PFSK-1 (cell line): ENCODE data around the gene HOXB6.

ENCODE experiments used
- FOXP2 ChIP-seq: optimal IDR thresholded peaks from 2 replicates; pipeline ENCODE3; 2011; ENCODE audit warnings: borderline replicate concordance, control low read depth, inconsistent platforms; ENCODE audit not compliant: insufficient read depth; ENCODE audit errors: extremely low read length, extremely low read depth
- POLR2AphosphoS5 ChIP-seq: IDR thresholded peaks from 2 replicates; pipeline ENCODE4 v1.6.1; 2012; ENCODE audit warnings: low read depth, mild to moderate bottlenecking, control low read depth, low read length, moderate library complexity
- REST ChIP-seq, 2 experiments: IDR thresholded peaks; 2 replicates each; pipeline versions ENCODE4 v1.6.1 to v1.8.0; 2011 to 2012; ENCODE audit warnings: low read depth in 2 of 2, low read length in 2 of 2, control low read depth in 1 of 2, inconsistent platforms in 1 of 2, mild to moderate bottlenecking in 1 of 2, moderate library complexity in 1 of 2; ENCODE audit not compliant: insufficient read depth in 1 of 2
- SIN3A ChIP-seq: IDR thresholded peaks from 2 replicates; pipeline ENCODE4 v1.6.1; 2012; ENCODE audit warnings: mild to moderate bottlenecking, low read length, moderate library complexity, borderline replicate concordance; ENCODE audit not compliant: insufficient read depth
- TAF1 ChIP-seq: IDR thresholded peaks from 2 replicates; pipeline ENCODE4 v1.6.1; 2012; ENCODE audit warnings: low read length, control low read depth, borderline replicate concordance; ENCODE audit not compliant: insufficient read depth

HOXB6 gene

GRCh38 chr17:48591255-48592056 lies 13.3 kb downstream of the HOXB6 start:
- TF ChIP-seq POLR2AphosphoS5, result no peak
- TF ChIP-seq FOXP2, result no peak
- no peak for TF ChIP-seq TAF1
- no peak for TF ChIP-seq REST (IDR thresholded peaks at IDR 0.05; ENCODE audit: insufficient read depth in 1 of 2, low read depth in 2 of 2, low read length in 2 of 2)
- TF ChIP-seq SIN3A, result no peak

DNA sequence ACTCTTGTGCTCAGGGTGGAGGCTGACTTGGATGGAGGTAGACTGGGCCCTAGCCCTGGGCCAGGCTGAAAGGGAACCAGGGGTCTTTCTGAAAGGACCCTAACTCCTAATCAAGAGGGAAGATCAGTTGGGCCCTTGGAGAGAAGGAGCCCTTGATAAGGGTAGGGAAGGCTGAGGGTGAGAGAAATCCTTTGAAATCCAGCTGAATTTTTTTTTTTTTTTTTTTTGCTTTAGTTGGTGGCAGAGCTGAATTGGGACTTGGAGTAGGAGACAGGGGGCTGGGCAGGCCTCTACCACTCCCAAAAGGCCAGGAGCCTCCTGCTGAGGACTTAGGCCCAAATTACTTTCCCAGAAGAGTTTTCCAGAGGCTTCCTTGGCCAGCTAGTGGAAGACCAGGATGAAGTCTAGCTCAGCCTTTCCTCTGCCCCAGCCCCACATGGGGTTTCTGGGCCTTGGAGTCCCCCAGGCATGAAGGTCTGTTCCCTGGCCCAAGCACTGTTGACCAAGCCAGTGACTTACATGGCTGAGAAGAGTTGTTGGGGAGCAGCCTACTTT lies 14.1 kb downstream of the HOXB6 start:
- TF ChIP-seq TAF1 (no peak), POLR2AphosphoS5 (no peak), REST (IDR thresholded peaks at IDR 0.05; ENCODE audit: insufficient read depth in 1 of 2, low read depth in 2 of 2, low read length in 2 of 2) (no peak), SIN3A (no peak), FOXP2 (no peak)

DNA sequence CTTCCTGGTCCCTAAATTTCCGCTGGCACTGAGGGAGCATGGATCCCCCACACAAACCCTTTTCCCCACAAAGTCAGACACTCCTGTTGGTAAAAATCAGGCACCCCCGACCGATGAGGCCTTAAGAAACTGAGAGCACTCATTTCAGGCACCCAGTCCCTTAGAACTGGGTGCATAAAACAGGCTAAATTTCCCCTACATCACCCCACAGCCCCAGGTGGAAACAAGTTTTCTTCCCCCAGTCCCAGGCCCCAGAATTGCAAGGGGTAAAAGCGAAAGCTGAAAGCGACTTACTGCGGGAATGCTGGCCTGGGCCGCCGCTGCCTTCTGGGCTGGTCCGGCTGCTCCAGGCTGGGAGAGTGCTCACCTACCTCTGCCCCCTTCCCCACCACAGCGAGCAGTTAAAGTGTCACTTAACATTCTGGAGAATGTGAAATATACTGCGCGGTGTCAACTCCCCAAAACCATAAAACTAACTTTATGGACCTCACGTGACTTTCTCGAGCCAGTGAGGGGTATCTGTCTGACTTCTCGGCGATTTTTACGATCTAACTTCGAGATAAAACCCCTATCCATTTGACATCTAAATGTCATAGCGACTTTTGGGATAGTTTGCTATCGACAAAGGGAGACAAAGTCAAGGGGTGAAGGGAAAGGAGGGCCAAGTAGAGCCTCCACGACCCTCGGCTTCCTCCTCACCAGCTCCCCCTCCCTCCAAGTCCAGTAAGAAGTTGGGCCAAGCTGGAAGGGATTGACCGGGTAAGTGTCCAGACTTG lies 14.8 kb downstream of the HOXB6 start, which contains the start of gene HOXB3:
TSS of gene HOXB3 (minus strand) at position 411 of the 776 bp plus-strand sequence. CDS start 37,767 bp downstream, outside the sequence.
- TF ChIP-seq SIN3A (no peak), TAF1 (no peak), FOXP2 (no peak), REST (IDR thresholded peaks at IDR 0.05; ENCODE audit: insufficient read depth in 1 of 2, low read depth in 2 of 2, low read length in 2 of 2) (no peak), POLR2AphosphoS5 (no peak)

GRCh38 chr17:48589060-48589830 lies 15.5 kb downstream of the HOXB6 start:
- TF ChIP-seq FOXP2, result no peak
- TF ChIP-seq REST (IDR thresholded peaks at IDR 0.05; ENCODE audit: insufficient read depth in 1 of 2, low read depth in 2 of 2, low read length in 2 of 2), result no peak
